ENCODE measurements around the gene HSF5. TPM values are rescaled to one million over a fixed set of nuclear protein-coding genes. Genes with fewer than 3 reads are reported as not detected.
A peak's percentile ranks its signal among the peaks of the same experiment; 100 is the strongest.

Gene HSF5
- total RNA-seq, 1 donor from 2014 or later: not detected

DNA sequence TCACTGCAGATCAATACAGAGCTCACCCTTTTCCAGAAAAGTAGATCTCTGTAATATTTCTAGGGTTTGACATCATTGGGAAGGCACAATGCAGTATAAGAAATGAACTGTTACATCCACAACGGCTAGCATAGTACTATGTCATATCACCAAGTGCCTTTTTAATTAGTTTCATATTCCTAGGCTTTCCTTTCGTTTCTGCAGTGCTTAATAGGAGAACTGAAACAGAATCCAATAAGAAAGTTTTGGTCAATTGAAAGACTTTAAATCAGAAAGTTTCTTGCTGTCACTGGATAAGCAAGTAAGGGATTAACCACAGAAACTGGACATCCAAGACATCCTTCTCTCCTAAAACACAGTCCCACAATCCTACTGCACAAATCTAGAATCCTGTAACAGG is 67.4 kb downstream of the HSF5 start:
- TF ChIP-seq, protein P1, sequence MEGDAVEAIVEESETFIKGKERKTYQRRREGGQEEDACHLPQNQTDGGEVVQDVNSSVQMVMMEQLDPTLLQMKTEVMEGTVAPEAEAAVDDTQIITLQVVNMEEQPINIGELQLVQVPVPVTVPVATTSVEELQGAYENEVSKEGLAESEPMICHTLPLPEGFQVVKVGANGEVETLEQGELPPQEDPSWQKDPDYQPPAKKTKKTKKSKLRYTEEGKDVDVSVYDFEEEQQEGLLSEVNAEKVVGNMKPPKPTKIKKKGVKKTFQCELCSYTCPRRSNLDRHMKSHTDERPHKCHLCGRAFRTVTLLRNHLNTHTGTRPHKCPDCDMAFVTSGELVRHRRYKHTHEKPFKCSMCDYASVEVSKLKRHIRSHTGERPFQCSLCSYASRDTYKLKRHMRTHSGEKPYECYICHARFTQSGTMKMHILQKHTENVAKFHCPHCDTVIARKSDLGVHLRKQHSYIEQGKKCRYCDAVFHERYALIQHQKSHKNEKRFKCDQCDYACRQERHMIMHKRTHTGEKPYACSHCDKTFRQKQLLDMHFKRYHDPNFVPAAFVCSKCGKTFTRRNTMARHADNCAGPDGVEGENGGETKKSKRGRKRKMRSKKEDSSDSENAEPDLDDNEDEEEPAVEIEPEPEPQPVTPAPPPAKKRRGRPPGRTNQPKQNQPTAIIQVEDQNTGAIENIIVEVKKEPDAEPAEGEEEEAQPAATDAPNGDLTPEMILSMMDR (IDR thresholded peaks at IDR 0.05; ENCODE audit: insufficient read depth, low read length, severe bottlenecking): no peak
- DNase-seq (ENCODE audit: low read depth) (no peak), FAIRE-seq (no peak)
- H3K36me3 ChIP-seq (ENCODE audit: control insufficient read depth, insufficient read depth, low read length): no peaks in the 10 kb centered on the region
- H3K27me3 ChIP-seq (ENCODE audit: control insufficient read depth, insufficient read depth, low read length): peaks cover 2% of the 10 kb centered on the region
- H3K4me3 ChIP-seq (ENCODE audit: low read depth, low read length): no peak overlapping the region

- Histone ChIP-seq H3K4me3 (ENCODE audit: low read depth, low read length) (peak within 1 kb of the TSS; percentile 45), H3K36me3 (ENCODE audit: control insufficient read depth, insufficient read depth, low read length) (no peaks in the 10 kb centered on the region), H3K27me3 (ENCODE audit: control insufficient read depth, insufficient read depth, low read length) (peaks cover 2% of the 10 kb centered on the region)
- DNase-seq (ENCODE audit: low read depth): peak; percentile 99
- TF ChIP-seq, protein P1 (IDR thresholded peaks at IDR 0.05; ENCODE audit: insufficient read depth, low read length, severe bottlenecking): peak; percentile 89
- FAIRE-seq: peak; percentile 96
Measured at GRCh38 chr17:58417300-58418092, 70.7 kb downstream of the HSF5 start, which contains the start of gene RNF43. TSS of gene RNF43 (minus strand) at chr17:58417534. CDS start at chr17:58415577, 1,957 bp downstream.

- DNase-seq (ENCODE audit: low read depth) (no peak), FAIRE-seq (no peak)
- Histone ChIP-seq H3K36me3 (ENCODE audit: control insufficient read depth, insufficient read depth, low read length) (no peaks in the 10 kb centered on the region), H3K27me3 (ENCODE audit: control insufficient read depth, insufficient read depth, low read length) (peaks cover 2% of the 10 kb centered on the region), H3K4me3 (ENCODE audit: low read depth, low read length) (peak overlapping the region; percentile 45)
- TF ChIP-seq, protein P1 (IDR thresholded peaks at IDR 0.05; ENCODE audit: insufficient read depth, low read length, severe bottlenecking): no peak
Measured at GRCh38 chr17:58416937-58417299, 71.3 kb downstream of the HSF5 start.

DNA sequence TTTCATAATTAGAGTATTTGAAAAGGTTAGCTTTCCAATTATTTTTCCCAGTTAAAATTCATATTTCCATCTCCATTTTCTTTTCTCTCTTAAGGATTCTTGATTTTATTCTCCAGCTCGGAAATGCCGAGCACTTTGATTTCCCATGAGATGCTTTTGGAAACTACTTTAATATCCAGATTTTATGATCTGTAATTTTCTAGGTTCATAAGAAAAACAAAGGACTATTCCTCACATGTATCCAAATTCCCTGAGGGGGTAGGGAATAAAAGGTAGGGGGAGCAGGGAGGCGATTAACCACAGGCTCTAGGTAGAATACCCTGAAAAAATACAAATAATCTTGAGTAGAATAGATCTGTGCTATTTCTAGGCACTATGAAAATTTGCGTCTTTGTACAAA is 71.8 kb downstream of the HSF5 start:
- DNase-seq (ENCODE audit: low read depth) (no peak), FAIRE-seq (no peak)
- Histone ChIP-seq H3K4me3 (ENCODE audit: low read depth, low read length) (peak overlapping the region; percentile 45), H3K36me3 (ENCODE audit: control insufficient read depth, insufficient read depth, low read length) (no peaks in the 10 kb centered on the region), H3K27me3 (ENCODE audit: control insufficient read depth, insufficient read depth, low read length) (peaks cover 2% of the 10 kb centered on the region)
- TF ChIP-seq, protein P1 (IDR thresholded peaks at IDR 0.05; ENCODE audit: insufficient read depth, low read length, severe bottlenecking): no peak

- H3K36me3 ChIP-seq (ENCODE audit: control insufficient read depth, insufficient read depth, low read length): no peaks in the 10 kb centered on the region
- peak; percentile 36 for DNase-seq (ENCODE audit: low read depth)
- FAIRE-seq: peak; percentile 36
- TF ChIP-seq, protein P1 (IDR thresholded peaks at IDR 0.05; ENCODE audit: insufficient read depth, low read length, severe bottlenecking): peak; percentile 6
- peak overlapping the region; percentile 45 for H3K4me3 ChIP-seq (ENCODE audit: low read depth, low read length)
- peaks cover 2% of the 10 kb centered on the region for H3K27me3 ChIP-seq (ENCODE audit: control insufficient read depth, insufficient read depth, low read length)
Measured at GRCh38 chr17:58415371-58416055, 72.7 kb downstream of the HSF5 start.
